ENCODE results near the gene SYN1.
"Not testable (repeated sequence)": the region's sequence is repeated elsewhere in the genome, so short reads cannot be mapped to it uniquely, and the experiment has no call there.

Gene SYN1

DNA sequence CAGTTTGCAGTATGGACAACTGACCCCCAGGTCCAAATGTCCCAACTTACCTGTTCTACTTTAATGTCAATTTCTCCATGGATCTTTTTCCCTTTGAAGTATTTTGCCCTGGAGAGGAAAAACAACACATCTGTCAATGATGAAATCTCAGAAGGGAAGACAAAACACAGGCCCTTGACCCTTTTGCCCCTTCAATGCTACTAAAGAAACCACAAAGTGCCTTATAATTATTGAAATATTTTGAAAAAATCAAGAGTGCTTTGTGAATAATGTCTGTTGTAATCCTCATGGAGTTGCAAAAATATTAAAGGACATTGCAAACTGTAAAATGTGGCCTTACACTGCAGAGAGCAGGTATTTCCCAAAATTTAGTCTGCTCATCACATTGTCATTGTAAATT is 12.6 kb downstream of the SYN1 start:
- no peaks in the 10 kb centered on the region for H3K36me3 ChIP-seq (ENCODE audit: insufficient read depth)
- no peaks in the 10 kb centered on the region for H3K79me2 ChIP-seq (ENCODE audit: insufficient read depth, low read depth)
- no peak overlapping the region for H3K9ac ChIP-seq
- TF ChIP-seq, protein P1, sequence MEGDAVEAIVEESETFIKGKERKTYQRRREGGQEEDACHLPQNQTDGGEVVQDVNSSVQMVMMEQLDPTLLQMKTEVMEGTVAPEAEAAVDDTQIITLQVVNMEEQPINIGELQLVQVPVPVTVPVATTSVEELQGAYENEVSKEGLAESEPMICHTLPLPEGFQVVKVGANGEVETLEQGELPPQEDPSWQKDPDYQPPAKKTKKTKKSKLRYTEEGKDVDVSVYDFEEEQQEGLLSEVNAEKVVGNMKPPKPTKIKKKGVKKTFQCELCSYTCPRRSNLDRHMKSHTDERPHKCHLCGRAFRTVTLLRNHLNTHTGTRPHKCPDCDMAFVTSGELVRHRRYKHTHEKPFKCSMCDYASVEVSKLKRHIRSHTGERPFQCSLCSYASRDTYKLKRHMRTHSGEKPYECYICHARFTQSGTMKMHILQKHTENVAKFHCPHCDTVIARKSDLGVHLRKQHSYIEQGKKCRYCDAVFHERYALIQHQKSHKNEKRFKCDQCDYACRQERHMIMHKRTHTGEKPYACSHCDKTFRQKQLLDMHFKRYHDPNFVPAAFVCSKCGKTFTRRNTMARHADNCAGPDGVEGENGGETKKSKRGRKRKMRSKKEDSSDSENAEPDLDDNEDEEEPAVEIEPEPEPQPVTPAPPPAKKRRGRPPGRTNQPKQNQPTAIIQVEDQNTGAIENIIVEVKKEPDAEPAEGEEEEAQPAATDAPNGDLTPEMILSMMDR (conservative IDR thresholded peaks at IDR 0.05; ENCODE audit: low read depth, low read length) = no peak
- no peaks in the 10 kb centered on the region for H4K20me1 ChIP-seq (ENCODE audit: insufficient read depth)
- H3K4me3 ChIP-seq (IDR thresholded peaks at IDR 0.05; ENCODE audit: insufficient read depth, low read depth, low read length) = no peak overlapping the region
- no peak overlapping the region for H3K4me2 ChIP-seq
- H3K4me1 ChIP-seq (ENCODE audit: low read depth, poor library complexity, severe bottlenecking) = no peaks in the 10 kb centered on the region
- H3K27ac ChIP-seq = no peak overlapping the region
- H3K27me3 ChIP-seq (ENCODE audit: insufficient read depth, low read depth) = no peaks in the 10 kb centered on the region
- H2AFZ ChIP-seq (ENCODE audit: low read depth) = no peak overlapping the region

DNA sequence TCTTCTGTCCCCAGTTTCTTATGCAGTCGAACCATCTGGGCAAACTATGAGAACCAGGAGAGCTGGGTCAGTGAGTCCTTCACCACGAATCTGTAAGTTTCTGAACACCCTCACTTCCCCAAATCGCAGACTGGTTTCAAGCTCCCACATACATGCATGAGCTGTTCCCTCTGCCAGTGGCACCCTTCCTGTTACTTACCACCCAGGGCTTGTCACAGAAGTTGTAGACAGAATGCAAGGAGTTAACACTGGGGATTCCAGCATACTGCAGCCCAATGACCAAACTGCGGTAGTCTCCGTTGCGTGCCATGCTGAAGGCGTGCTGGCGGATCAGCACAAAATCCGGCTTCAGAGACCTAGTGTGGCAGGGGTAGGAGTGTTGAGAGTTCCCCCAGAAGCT is 14.6 kb downstream of the SYN1 start:
- TF ChIP-seq, protein P1 (conservative IDR thresholded peaks at IDR 0.05; ENCODE audit: low read depth, low read length) = no peak

DNA sequence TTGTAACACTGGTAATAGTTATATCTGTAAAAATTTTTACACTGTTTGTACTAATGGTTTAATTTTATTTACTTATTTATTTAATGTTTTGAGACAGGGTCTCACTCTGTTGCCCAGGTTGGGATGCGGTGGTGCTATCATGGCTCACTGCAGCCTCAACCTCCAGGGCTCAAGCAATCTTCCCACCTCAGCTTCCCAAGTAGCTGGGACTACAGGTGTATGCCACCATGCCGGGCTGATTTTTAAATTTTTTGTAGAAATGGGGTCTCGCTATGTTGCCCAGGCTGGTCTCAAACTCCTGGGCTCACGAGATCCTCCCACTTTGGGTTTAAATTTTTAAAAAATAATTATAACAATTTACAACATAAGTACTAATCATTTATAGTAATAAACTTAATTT is 16.5 kb downstream of the SYN1 start:
- H3K4me1 ChIP-seq (ENCODE audit: low read depth, poor library complexity, severe bottlenecking); H3K36me3 ChIP-seq (ENCODE audit: insufficient read depth); H2AFZ ChIP-seq (ENCODE audit: low read depth); H3K4me3 ChIP-seq (IDR thresholded peaks at IDR 0.05; ENCODE audit: insufficient read depth, low read depth, low read length); H3K27ac ChIP-seq; H3K4me2 ChIP-seq; H3K9ac ChIP-seq; H3K27me3 ChIP-seq (ENCODE audit: insufficient read depth, low read depth); H3K79me2 ChIP-seq (ENCODE audit: insufficient read depth, low read depth); H4K20me1 ChIP-seq (ENCODE audit: insufficient read depth): not testable (repeated sequence)

More for the DNA sequence above, 14.6 kb downstream of the SYN1 start:
- no peaks in the 10 kb centered on the region for H3K27me3 ChIP-seq (ENCODE audit: insufficient read depth, low read depth)
- no peaks in the 10 kb centered on the region for H3K79me2 ChIP-seq (ENCODE audit: insufficient read depth, low read depth)
- H3K36me3 ChIP-seq (ENCODE audit: insufficient read depth) = no peaks in the 10 kb centered on the region
- no peak overlapping the region for H3K4me2 ChIP-seq
- no peak overlapping the region for H3K9ac ChIP-seq
- H3K4me3 ChIP-seq (IDR thresholded peaks at IDR 0.05; ENCODE audit: insufficient read depth, low read depth, low read length) = no peak overlapping the region
- no peak overlapping the region for H3K27ac ChIP-seq
- H4K20me1 ChIP-seq (ENCODE audit: insufficient read depth) = no peaks in the 10 kb centered on the region
- H3K4me1 ChIP-seq (ENCODE audit: low read depth, poor library complexity, severe bottlenecking) = no peaks in the 10 kb centered on the region
- no peak overlapping the region for H2AFZ ChIP-seq (ENCODE audit: low read depth)

DNA sequence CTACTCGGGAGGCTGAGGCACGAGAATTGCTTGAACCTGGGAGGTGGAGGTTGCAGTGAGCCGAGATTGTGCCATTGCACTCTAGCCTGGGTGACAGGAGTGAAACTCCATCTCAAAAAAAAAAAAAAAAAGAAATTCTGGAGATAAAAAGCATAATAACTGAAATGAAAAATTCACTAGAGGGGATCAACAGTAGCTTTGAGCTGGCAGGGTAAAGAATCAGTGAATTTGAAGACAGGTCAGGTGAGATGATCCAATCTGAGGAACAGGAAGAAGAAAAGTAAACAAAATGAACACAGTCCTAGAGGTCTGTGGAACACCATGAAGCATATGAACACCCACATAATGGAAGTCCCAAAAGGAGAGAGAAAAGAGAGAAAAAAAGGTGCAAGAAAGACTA is 22.4 kb downstream of the SYN1 start:
- H3K27ac ChIP-seq = no peak overlapping the region
- TF ChIP-seq, protein P1 (conservative IDR thresholded peaks at IDR 0.05; ENCODE audit: low read depth, low read length) = no peak

DNA sequence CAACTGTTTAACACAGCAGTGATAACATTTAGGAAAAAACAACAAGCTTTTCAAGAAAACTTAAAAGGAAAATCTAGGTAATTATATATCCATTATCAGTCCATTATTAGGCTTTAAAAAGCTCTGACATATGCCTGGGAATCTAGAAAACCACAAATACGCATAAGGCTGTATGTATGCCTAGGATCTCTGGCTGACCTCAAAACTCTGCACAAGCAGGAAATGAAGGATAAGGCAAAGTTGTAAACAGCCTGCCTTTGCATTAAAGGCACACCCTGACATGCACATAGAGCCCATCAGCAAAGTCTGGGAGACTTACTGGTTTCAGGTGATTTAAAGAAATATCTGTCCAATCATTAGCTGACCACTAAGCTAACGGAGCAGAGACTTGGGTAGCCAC is 23.4 kb downstream of the SYN1 start:
- no peaks in the 10 kb centered on the region for H4K20me1 ChIP-seq (ENCODE audit: insufficient read depth)
- no peak overlapping the region for H2AFZ ChIP-seq (ENCODE audit: low read depth)
- TF ChIP-seq, protein P1 (conservative IDR thresholded peaks at IDR 0.05; ENCODE audit: low read depth, low read length) = no peak
- no peaks in the 10 kb centered on the region for H3K4me1 ChIP-seq (ENCODE audit: low read depth, poor library complexity, severe bottlenecking)
- no peak overlapping the region for H3K9ac ChIP-seq
- H3K4me2 ChIP-seq = no peak overlapping the region
- H3K27ac ChIP-seq = no peak overlapping the region
- no peaks in the 10 kb centered on the region for H3K36me3 ChIP-seq (ENCODE audit: insufficient read depth)
- no peak overlapping the region for H3K4me3 ChIP-seq (IDR thresholded peaks at IDR 0.05; ENCODE audit: insufficient read depth, low read depth, low read length)
- no peaks in the 10 kb centered on the region for H3K27me3 ChIP-seq (ENCODE audit: insufficient read depth, low read depth)
- H3K79me2 ChIP-seq (ENCODE audit: insufficient read depth, low read depth) = no peaks in the 10 kb centered on the region

More for the DNA sequence above, 22.4 kb downstream of the SYN1 start:
- Histone ChIP-seq H3K36me3 (ENCODE audit: insufficient read depth) (no peaks in the 10 kb centered on the region), H3K79me2 (ENCODE audit: insufficient read depth, low read depth) (no peaks in the 10 kb centered on the region), H3K27me3 (ENCODE audit: insufficient read depth, low read depth) (no peaks in the 10 kb centered on the region), H3K4me1 (ENCODE audit: low read depth, poor library complexity, severe bottlenecking) (no peaks in the 10 kb centered on the region), H4K20me1 (ENCODE audit: insufficient read depth) (no peaks in the 10 kb centered on the region), H3K9ac (no peak overlapping the region), H2AFZ (ENCODE audit: low read depth) (no peak overlapping the region), H3K4me2 (no peak overlapping the region), H3K4me3 (IDR thresholded peaks at IDR 0.05; ENCODE audit: insufficient read depth, low read depth, low read length) (no peak overlapping the region)

All from KMS-11 (cell line).